Astrocyte of the cerebellum (primary cell): ENCODE results near the gene AGBL4.

Source experiments
- DNase-seq: peaks from one replicate; pipeline ENCODE4 v3.0.0-alpha.2; 2011; ENCODE audit warnings: low read depth
- H3K4me3 ChIP-seq: 2 replicates; pipeline ENCODE4 v1.5.1; 2011; ENCODE audit warnings: mild to moderate bottlenecking, low read depth, low read length, moderate library complexity
- CTCF ChIP-seq: IDR thresholded peaks from 2 replicates; pipeline ENCODE4 v1.5.1; 2012; ENCODE audit warnings: low read length, low read depth, moderate library complexity, mild to moderate bottlenecking; ENCODE audit errors: missing control alignments
- in situ Hi-C: cut with HindIII; loops from 2 replicates; pipeline ENCODE4 v1.10.0; 2017; ENCODE audit warnings: low sequenced_read_pairs

Gene AGBL4

GRCh38 chr1:48728584-48728983, 1295.2 kb downstream of the AGBL4 start:
- DNase-seq = no peak
- TF ChIP-seq CTCF = no peak
- no peak overlapping the region for H3K4me3 ChIP-seq
- in situ Hi-C loops = no loop called here

- DNase-seq = no peak
- TF ChIP-seq CTCF = no peak
- in situ Hi-C loops = no loop called here
- no peak overlapping the region for H3K4me3 ChIP-seq
Observed at GRCh38 chr1:48726557-48727215, 1297.1 kb downstream of the AGBL4 start.

GRCh38 chr1:48726139-48726538, 1297.6 kb downstream of the AGBL4 start:
- no peak for TF ChIP-seq CTCF
- in situ Hi-C loops = no loop called here
- no peak for DNase-seq
- no peak overlapping the region for H3K4me3 ChIP-seq

GRCh38 chr1:48725341-48726046, 1298.3 kb downstream of the AGBL4 start:
- no peak for DNase-seq
- TF ChIP-seq CTCF = no peak
- in situ Hi-C loops = no loop called here
- no peak overlapping the region for H3K4me3 ChIP-seq

- in situ Hi-C loops = no loop called here
- no peak overlapping the region for H3K4me3 ChIP-seq
- DNase-seq = no peak
- TF ChIP-seq CTCF = no peak
Observed at GRCh38 chr1:48720929-48721328, 1302.8 kb downstream of the AGBL4 start.

GRCh38 chr1:48718705-48719104, 1305.0 kb downstream of the AGBL4 start:
- in situ Hi-C loops = no loop called here
- H3K4me3 ChIP-seq = no peak overlapping the region
- no peak for DNase-seq
- no peak for TF ChIP-seq CTCF
